CD4-positive, alpha-beta memory T cell (primary cell): Measurements from ENCODE around the gene TARBP2. TPM values are rescaled to one million over a fixed set of nuclear protein-coding genes. Genes with fewer than 3 reads are reported as not detected.
A peak's percentile ranks its signal among the peaks of the same experiment; 100 is the strongest.

Experiments used
- CTCF ChIA-PET: fragments of 350-600 bp; sonication (Branson Sonifier 250); formaldehyde crosslinking; loops from one replicate; lab custom pipeline; 2021; ENCODE audit warnings: inconsistent platforms; ENCODE audit not compliant: partially characterized antibody; lab: Charles Lee
- POLR2A ChIA-PET: fragments of 350-600 bp; sonication (Branson Sonifier 250); formaldehyde crosslinking; loops from one replicate; lab custom pipeline; 2021; ENCODE audit not compliant: partially characterized antibody; lab: Charles Lee
- DNase-seq, 5 donors: peaks; one replicate each; pipeline versions ENCODE4 v3.0.0 to v3.0.0-alpha.2; 2020 to 2022; ENCODE audit warnings: mixed read lengths in 1 of 5
- H3K27ac ChIP-seq: one replicate; pipeline ENCODE4 v1.7.0; 2013; ENCODE audit warnings: low read depth, low read length
- H3K27me3 ChIP-seq: 2 replicates; pipeline ENCODE4 v1.7.0; 2013; ENCODE audit warnings: mild to moderate bottlenecking, low read length, moderate library complexity; ENCODE audit not compliant: insufficient read depth
- H3K36me3 ChIP-seq: 2 replicates; pipeline ENCODE4 v1.7.0; 2013; ENCODE audit warnings: mild to moderate bottlenecking, low read length, moderate library complexity; ENCODE audit not compliant: insufficient read depth
- H3K4me1 ChIP-seq: 2 replicates; pipeline ENCODE4 v1.7.0; 2013; ENCODE audit warnings: mild to moderate bottlenecking, low read length, moderate library complexity; ENCODE audit not compliant: insufficient read depth
- H3K4me3 ChIP-seq, 2 donors: one replicate each; pipeline ENCODE4 v1.7.0; 2013; ENCODE audit warnings: low read length in 2 of 2, mild to moderate bottlenecking in 1 of 2
- H3K9me3 ChIP-seq, 2 donors: one replicate each; pipeline ENCODE4 v1.7.0; 2013; ENCODE audit warnings: low read length in 2 of 2, control low read depth in 1 of 2; ENCODE audit not compliant: control insufficient read depth in 1 of 2
- H3K27ac Mint-ChIP-seq, 7 donors: one replicate each; pipeline ENCODE4 v1.8.0; 2020 to 2021; ENCODE audit warnings: mixed read lengths in 7 of 7, mild to moderate bottlenecking in 6 of 7, inconsistent platforms in 3 of 7, moderate library complexity in 3 of 7
- H3K27me3 Mint-ChIP-seq, 2 donors: one replicate each; pipeline ENCODE4 v1.8.0; 2020 to 2021; ENCODE audit warnings: mixed read lengths in 2 of 2
- H3K36me3 Mint-ChIP-seq, 2 donors: one replicate each; pipeline ENCODE4 v1.8.0; 2020 to 2021; ENCODE audit warnings: mixed read lengths in 2 of 2, inconsistent platforms in 1 of 2, mild to moderate bottlenecking in 1 of 2
- H3K4me1 Mint-ChIP-seq, 4 donors: one replicate each; pipeline ENCODE4 v1.8.0; 2020 to 2021; ENCODE audit warnings: mixed read lengths in 4 of 4, mild to moderate bottlenecking in 1 of 4
- H3K4me3 Mint-ChIP-seq, 8 donors: one replicate each; pipeline ENCODE4 v1.8.0; 2020 to 2021; ENCODE audit warnings: mixed read lengths in 8 of 8, mild to moderate bottlenecking in 7 of 8, moderate library complexity in 6 of 8, inconsistent platforms in 3 of 8
- H3K9me3 Mint-ChIP-seq, 8 donors: one replicate each; pipeline ENCODE4 v1.8.0; 2020 to 2021; ENCODE audit warnings: mixed read lengths in 8 of 8, mild to moderate bottlenecking in 5 of 8, inconsistent platforms in 3 of 8, moderate library complexity in 1 of 8
- intact Hi-C: fragments of 100-400 bp; cut with micrococcal nuclease; formaldehyde crosslinking; loops from one replicate; pipeline ENCODE4 v1.15.1; 2023
- polyA plus RNA-seq, 2 donors: library from polyadenylated mRNA; unstranded; fragments of 300-500 nt; fragmentation: Illumina TruSeq; gene quantifications; one replicate each; pipeline ENCODE4 v1.2.3, GENCODE V29; 2021
- total RNA-seq, 2 experiments: library from RNA; stranded (reverse); gene quantifications; one replicate each; pipeline ENCODE4 v1.2.3, GENCODE V29; 2021

TARBP2 gene
- total and polyA plus RNA-seq, 4 experiments from 2014 or later: 24.5 to 37.0 (median 30.0) TPM

GRCh38 chr12:53456654-53457366 is 44.3 kb upstream of the TARBP2 start:
- Mint-ChIP-seq H3K27ac (peak overlapping the region in 2 of 7 donors; percentile 27 to 72), H3K4me3 (no peak overlapping the region), H3K4me1 (peaks cover 24 to 60% (median 38%) of the 10 kb centered on the region in 4 donors), H3K27me3 (no peaks in the 10 kb centered on the region), H3K9me3 (no peaks in the 10 kb centered on the region), H3K36me3 (peaks cover 61 to 84% of the 10 kb centered on the region in 2 donors)
- POLR2A ChIA-PET: interaction anchor here (4.3 kb wide), 1 partner anchor 43 kb away, joined by 43 read pairs; the partner anchor contains the start of genes MAP3K12 and TARBP2
- intact Hi-C loops: no loop called here
- H3K36me3 ChIP-seq: peaks cover 75% of the 10 kb centered on the region
- H3K9me3 ChIP-seq: no peaks in the 10 kb centered on the region
- CTCF ChIA-PET: interaction anchor here (1.2 to 2.4 kb wide), 2 partner anchors 44 to 52 kb away, joined by 3 to 6 read pairs; partner anchors contain the start of gene TARBP2
- no peaks in the 10 kb centered on the region for H3K27me3 ChIP-seq
- no peak for DNase-seq
- peaks cover 29% of the 10 kb centered on the region for H3K4me1 ChIP-seq
- H3K4me3 ChIP-seq: no peak overlapping the region
- H3K27ac ChIP-seq: no peak overlapping the region

GRCh38 chr12:53459097-53459496 is 42.0 kb upstream of the TARBP2 start:
- Mint-ChIP-seq H3K36me3 (peaks cover 74 to 90% of the 10 kb centered on the region in 2 donors), H3K9me3 (no peaks in the 10 kb centered on the region), H3K27ac (peak overlapping the region in 1 of 7 donors; percentile 41), H3K4me3 (peak overlapping the region in 1 of 8 donors; percentile 12), H3K27me3 (no peaks in the 10 kb centered on the region), H3K4me1 (peaks cover 20 to 51% (median 33%) of the 10 kb centered on the region in 4 donors)
- no peak overlapping the region for H3K27ac ChIP-seq
- DNase-seq: no peak
- H3K4me1 ChIP-seq: peaks cover 16% of the 10 kb centered on the region
- H3K9me3 ChIP-seq: no peaks in the 10 kb centered on the region
- CTCF ChIA-PET: interaction anchor here (1.0 to 1.5 kb wide), 4 partner anchors 12 to 50 kb away, joined by 3 to 6 read pairs (median 4); partner anchors contain the start of gene PRR13
- peaks cover 97% of the 10 kb centered on the region for H3K36me3 ChIP-seq
- H3K4me3 ChIP-seq: no peak overlapping the region
- H3K27me3 ChIP-seq: no peaks in the 10 kb centered on the region
- POLR2A ChIA-PET: interaction anchor here (1.0 to 1.1 kb wide), 2 partner anchors 11 to 42 kb away, joined by 4 to 5 read pairs; partner anchors contain the start of gene TARBP2
- intact Hi-C loops: loop anchor here (2.0 kb wide), 1 partner anchor 16 kb away; no protein-coding TSS in a partner anchor

- Mint-ChIP-seq H3K9me3 (no peaks in the 10 kb centered on the region), H3K27me3 (no peaks in the 10 kb centered on the region), H3K27ac (peak overlapping the region in 4 of 7 donors; percentile 47 to 58 (median 50)), H3K36me3 (peaks cover 64 to 89% of the 10 kb centered on the region in 2 donors), H3K4me1 (peaks cover 17 to 44% (median 28%) of the 10 kb centered on the region in 4 donors), H3K4me3 (peak overlapping the region in 1 of 8 donors; percentile 19)
- Histone ChIP-seq H3K27ac (no peak overlapping the region), H3K4me3 (no peak overlapping the region), H3K27me3 (no peaks in the 10 kb centered on the region), H3K36me3 (peaks cover 97% of the 10 kb centered on the region), H3K9me3 (no peaks in the 10 kb centered on the region), H3K4me1 (no peaks in the 10 kb centered on the region)
- intact Hi-C loops: no loop called here
- DNase-seq: no peak
- POLR2A ChIA-PET: interaction anchor here (0.5 to 1.2 kb wide), 3 partner anchors 11 to 48 kb away, joined by 3 read pairs; no protein-coding TSS in a partner anchor
- CTCF ChIA-PET: interaction anchor here (1.1 kb wide), 1 partner anchor 48 kb away, joined by 5 read pairs; no protein-coding TSS in a partner anchor
These were observed 40.0 kb upstream of the TARBP2 start for GRCh38 chr12:53461059-53461458.

- Mint-ChIP-seq H3K27ac (peak overlapping the region in 1 of 7 donors; percentile 58), H3K4me3 (no peak overlapping the region), H3K36me3 (peaks cover 68 to 90% of the 10 kb centered on the region in 2 donors), H3K9me3 (no peaks in the 10 kb centered on the region), H3K27me3 (no peaks in the 10 kb centered on the region), H3K4me1 (peaks cover 18 to 44% (median 31%) of the 10 kb centered on the region in 4 donors)
- Histone ChIP-seq H3K36me3 (peaks cover 97% of the 10 kb centered on the region), H3K27ac (no peak overlapping the region), H3K4me3 (no peak overlapping the region), H3K27me3 (no peaks in the 10 kb centered on the region), H3K9me3 (no peaks in the 10 kb centered on the region), H3K4me1 (no peaks in the 10 kb centered on the region)
- ChIA-PET POLR2A (interaction anchor here (0.5 to 1.3 kb wide), 5 partner anchors 11 to 47 kb away, joined by 3 read pairs; partner anchors contain the start of gene TARBP2), CTCF (interaction anchor here (1.1 kb wide), 1 partner anchor 47 kb away, joined by 5 read pairs; no protein-coding TSS in a partner anchor)
- no peak for DNase-seq
- intact Hi-C loops: no loop called here
These were observed 39.5 kb upstream of the TARBP2 start for GRCh38 chr12:53461591-53461990.

- intact Hi-C loops: no loop called here
- H3K4me1 Mint-ChIP-seq: peaks cover 20 to 47% (median 33%) of the 10 kb centered on the region in 4 donors
- H3K27ac ChIP-seq: no peak overlapping the region
- no peaks in the 10 kb centered on the region for H3K27me3 ChIP-seq
- no peaks in the 10 kb centered on the region for H3K4me1 ChIP-seq
- H3K9me3 Mint-ChIP-seq: no peaks in the 10 kb centered on the region
- CTCF ChIA-PET: no interaction called here
- no peaks in the 10 kb centered on the region for H3K27me3 Mint-ChIP-seq
- POLR2A ChIA-PET: interaction anchor here (1.2 to 1.3 kb wide), 3 partner anchors 9 to 38 kb away, joined by 3 read pairs; partner anchors contain the start of gene TARBP2
- H3K4me3 Mint-ChIP-seq: no peak overlapping the region
- H3K27ac Mint-ChIP-seq: peak overlapping the region in 2 of 7 donors; percentile 10 to 30
- no peak overlapping the region for H3K4me3 ChIP-seq
- H3K9me3 ChIP-seq: no peaks in the 10 kb centered on the region
- DNase-seq: no peak
- peaks cover 76 to 95% of the 10 kb centered on the region in 2 donors for H3K36me3 Mint-ChIP-seq
- H3K36me3 ChIP-seq: peaks cover 97% of the 10 kb centered on the region
These were observed 38.1 kb upstream of the TARBP2 start for GRCh38 chr12:53462935-53463334.

- Histone ChIP-seq H3K36me3 (peaks cover 97% of the 10 kb centered on the region), H3K27me3 (no peaks in the 10 kb centered on the region), H3K4me1 (no peaks in the 10 kb centered on the region), H3K4me3 (no peak overlapping the region), H3K27ac (no peak overlapping the region), H3K9me3 (no peaks in the 10 kb centered on the region)
- Mint-ChIP-seq H3K4me1 (peaks cover 21 to 46% (median 33%) of the 10 kb centered on the region in 4 donors), H3K9me3 (no peaks in the 10 kb centered on the region), H3K27ac (peak overlapping the region in 4 of 7 donors; percentile 33 to 70 (median 42)), H3K4me3 (no peak overlapping the region), H3K36me3 (peaks cover 79 to 96% of the 10 kb centered on the region in 2 donors), H3K27me3 (no peaks in the 10 kb centered on the region)
- no peak for DNase-seq
- intact Hi-C loops: no loop called here
- CTCF ChIA-PET: interaction anchor here (1.6 kb wide), 1 partner anchor 44 kb away, joined by 4 read pairs; no protein-coding TSS in a partner anchor
- POLR2A ChIA-PET: interaction anchor here (1.1 kb wide), 1 partner anchor 37 kb away, joined by 7 read pairs; the partner anchor contains the start of gene TARBP2
These were observed 37.1 kb upstream of the TARBP2 start for GRCh38 chr12:53463802-53464560.
